ENCODE data around the gene CCDC183.

CCDC183 gene

DNA sequence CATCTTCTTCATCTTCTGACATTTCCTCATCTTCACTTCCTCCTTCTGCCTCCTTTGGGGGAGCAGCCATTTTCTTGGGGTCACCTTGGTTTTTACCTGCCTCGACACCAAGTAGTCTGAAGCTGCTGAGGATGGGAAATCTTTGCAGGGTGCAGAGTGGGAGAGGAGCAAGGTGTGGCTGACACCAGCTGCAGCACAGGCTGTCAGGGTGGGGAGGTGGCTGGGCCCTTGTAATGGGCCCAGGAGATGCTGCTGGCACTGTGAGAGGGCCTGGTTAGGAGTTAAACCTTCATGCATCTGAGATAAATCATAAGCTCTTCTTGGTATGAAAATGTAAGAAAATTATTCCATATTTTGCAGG, 19.3 kb downstream of the CCDC183 start:
- FAIRE-seq (no peak), DNase-seq (ENCODE audit: insufficient read length, low spot score) (no peak)
- TF ChIP-seq, protein P1, sequence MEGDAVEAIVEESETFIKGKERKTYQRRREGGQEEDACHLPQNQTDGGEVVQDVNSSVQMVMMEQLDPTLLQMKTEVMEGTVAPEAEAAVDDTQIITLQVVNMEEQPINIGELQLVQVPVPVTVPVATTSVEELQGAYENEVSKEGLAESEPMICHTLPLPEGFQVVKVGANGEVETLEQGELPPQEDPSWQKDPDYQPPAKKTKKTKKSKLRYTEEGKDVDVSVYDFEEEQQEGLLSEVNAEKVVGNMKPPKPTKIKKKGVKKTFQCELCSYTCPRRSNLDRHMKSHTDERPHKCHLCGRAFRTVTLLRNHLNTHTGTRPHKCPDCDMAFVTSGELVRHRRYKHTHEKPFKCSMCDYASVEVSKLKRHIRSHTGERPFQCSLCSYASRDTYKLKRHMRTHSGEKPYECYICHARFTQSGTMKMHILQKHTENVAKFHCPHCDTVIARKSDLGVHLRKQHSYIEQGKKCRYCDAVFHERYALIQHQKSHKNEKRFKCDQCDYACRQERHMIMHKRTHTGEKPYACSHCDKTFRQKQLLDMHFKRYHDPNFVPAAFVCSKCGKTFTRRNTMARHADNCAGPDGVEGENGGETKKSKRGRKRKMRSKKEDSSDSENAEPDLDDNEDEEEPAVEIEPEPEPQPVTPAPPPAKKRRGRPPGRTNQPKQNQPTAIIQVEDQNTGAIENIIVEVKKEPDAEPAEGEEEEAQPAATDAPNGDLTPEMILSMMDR (IDR thresholded peaks at IDR 0.05; ENCODE audit: insufficient read depth, missing control alignments): no peak

DNA sequence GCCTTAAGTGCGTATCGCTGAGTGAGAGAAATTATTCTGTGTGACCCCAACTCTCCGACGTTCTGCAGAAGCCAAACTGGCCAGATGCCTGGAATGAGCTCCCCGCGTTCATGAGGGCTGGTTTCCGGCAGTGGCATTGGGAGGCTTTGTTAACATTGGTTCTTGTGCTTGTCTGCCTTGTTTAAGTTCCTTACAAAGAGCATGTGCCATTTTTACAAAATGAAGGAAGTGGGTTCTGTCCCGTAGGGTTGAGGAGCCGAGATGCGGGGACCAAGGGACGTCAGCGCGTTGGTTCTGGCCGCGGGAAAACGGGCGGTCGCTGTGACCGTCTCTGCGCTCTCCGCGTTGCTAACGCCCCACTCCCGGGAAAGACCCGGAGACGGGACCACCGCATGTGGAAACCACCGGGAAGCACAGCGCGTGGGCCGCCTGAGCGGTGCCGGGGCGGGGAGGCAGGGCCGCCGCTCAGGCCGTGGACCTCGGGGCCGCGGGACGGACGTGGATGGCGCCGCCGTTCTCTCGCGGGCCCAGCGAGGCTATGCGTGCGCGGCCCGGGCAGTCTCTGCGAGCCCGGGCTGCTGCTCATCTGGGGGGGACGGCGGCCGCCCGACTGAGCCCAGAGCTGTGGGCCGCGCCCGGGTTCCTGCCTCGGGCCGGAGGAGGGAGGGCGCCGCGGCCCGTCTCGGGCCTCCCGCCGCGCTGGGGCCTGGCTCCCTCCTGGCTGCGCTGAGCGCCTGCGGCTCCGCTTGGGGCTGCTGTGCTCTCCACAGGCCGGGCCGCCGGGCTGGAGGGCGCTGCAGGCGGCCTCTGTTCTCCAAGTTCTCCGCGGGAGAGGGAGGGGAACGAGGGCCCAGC, 25.1 kb downstream of the CCDC183 start:
- FAIRE-seq (no peak), DNase-seq (ENCODE audit: insufficient read length, low spot score) (no peak)
- TF ChIP-seq, protein P1 (IDR thresholded peaks at IDR 0.05; ENCODE audit: insufficient read depth, missing control alignments): no peak

DNA sequence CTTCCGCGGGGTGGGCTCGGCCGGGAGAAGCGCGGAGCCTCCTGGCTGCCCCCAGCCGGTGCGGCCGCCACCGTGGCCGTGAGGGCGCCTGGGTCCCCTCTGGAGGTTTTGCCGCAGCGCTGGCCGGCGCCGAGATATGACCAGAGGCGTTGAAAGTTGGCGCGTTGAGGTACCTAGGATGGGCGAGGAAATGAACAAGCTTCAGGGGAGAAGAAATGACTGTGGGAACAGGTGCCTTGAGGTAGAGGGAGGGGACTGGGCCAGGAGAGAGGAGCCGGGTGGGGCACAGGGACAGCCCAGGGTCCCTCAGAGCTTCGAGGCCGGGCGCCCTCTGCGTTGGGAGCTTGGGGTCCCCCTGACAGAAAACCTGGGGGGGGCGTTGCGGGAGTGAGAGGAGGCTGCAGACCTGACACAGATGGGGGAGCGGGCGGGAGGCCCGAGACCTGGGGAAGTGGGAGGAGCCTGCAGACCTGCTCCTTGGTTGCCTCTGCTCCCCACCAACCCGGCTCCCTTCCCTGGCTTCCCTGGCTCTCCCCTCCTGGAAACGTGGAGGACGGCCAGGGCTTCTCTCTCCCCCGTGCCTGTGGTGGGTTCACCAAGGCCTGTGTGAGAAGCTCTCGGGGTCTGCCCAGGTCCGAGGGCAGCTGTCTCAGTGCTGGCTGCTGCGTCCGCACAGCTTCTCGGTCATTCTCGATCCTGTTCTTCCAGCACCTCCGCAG, 25.8 kb downstream of the CCDC183 start:
- FAIRE-seq (no peak), DNase-seq (ENCODE audit: insufficient read length, low spot score) (no peak)
- TF ChIP-seq, protein P1 (IDR thresholded peaks at IDR 0.05; ENCODE audit: insufficient read depth, missing control alignments): no peak

DNA sequence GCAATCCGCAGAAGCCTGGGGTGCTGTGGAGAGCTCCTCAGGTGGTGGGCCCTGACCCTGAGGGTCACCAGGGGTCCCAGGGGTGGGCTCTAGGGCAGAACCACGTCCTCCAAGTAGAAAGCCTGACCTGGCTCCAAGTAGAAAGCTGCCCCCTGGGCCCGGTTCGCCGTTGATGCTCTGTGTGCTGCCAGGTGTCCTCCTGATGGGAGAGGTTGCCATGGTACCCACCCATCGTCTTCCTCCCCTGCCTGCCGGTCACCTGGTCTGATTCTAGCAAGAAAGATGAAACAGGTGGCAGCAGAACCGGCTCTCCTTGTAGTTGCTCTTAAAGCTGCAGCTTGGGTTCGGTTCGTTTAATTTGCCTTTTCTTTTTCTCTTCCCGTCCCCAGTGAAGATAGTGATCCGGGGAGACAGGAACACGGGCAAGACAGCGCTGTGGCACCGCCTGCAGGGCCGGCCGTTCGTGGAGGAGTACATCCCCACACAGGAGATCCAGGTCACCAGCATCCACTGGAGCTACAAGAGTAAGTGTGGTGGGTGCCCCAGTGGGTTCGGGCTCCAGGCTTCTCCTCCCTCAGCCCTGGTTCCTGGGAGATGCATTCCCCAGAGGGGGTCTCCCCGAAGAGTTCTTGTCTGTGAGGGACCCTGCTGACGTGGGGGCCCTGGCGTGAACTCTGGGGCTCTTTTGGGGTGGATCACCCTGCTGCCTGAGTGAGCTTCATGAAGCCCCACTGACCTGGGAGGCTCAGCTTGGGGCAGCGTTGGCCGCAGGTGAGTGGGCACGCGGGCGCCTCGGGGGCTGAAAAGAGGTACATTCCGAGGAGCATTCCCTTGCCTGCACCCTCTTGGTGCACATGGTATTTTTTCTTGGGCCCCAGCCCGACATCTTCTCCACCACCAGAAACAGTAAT, 27.3 kb downstream of the CCDC183 start:
- no peak for FAIRE-seq

DNA sequence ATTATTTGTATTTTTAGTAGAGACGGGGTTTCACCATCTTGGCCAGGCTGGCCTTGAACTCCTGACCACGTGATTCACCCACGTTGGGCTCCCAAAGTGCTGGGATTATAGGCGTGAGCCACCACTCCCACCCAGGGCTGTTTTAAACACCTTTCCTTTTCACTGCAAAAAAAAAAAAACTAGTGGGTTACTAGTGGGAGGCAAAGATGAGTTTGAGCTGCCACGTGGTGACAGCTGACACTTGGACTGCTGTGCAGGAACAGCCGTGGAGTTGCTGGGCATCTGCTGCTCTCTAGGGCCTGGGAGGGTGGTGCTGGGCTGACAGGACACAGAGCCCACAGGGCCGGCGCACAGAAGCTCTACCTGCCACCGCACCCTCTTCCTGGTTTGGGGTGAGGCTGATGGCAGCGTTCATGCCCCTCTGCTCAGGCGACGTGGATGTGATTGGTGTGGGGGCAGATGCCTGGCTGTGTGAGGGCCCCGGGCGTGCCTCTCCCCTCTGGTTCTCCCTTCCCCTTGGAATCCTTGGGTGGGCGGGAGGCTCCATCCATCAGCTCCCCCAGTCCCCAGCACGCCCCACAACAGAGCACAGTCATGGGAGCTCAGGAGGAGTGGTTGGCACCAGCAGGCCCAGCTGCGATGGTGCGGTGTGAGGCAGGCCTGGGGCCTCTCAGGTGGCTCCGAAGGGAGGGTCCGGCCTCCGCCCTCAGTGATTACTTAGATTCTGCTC, 28.5 kb downstream of the CCDC183 start:
- no peak for FAIRE-seq
- TF ChIP-seq, protein P1 (IDR thresholded peaks at IDR 0.05; ENCODE audit: insufficient read depth, missing control alignments): no peak
- DNase-seq (ENCODE audit: insufficient read length, low spot score): no peak

More for the DNA sequence above, 27.3 kb downstream of the CCDC183 start:
- TF ChIP-seq, protein P1 (IDR thresholded peaks at IDR 0.05; ENCODE audit: insufficient read depth, missing control alignments): no peak
- DNase-seq (ENCODE audit: insufficient read length, low spot score): no peak
